SU-DHL-6 (cell line): ENCODE measurements around the gene VPS51.

Experiments
- H2AFZ ChIP-seq: fragments of 200-600 bp; sonication (generic); 2 replicates; pipeline ENCODE4 v1.6.1; 2014; ENCODE audit warnings: low read depth, mild to moderate bottlenecking, moderate library complexity, mixed read lengths, antibody characterized with exemption, low read length; ENCODE audit not compliant: severe bottlenecking
- H3F3A ChIP-seq: fragments of 200-600 bp; shearing (Covaris generic); 2 replicates; pipeline ENCODE4 v1.6.0; 2016; ENCODE audit warnings: antibody characterized with exemption, mild to moderate bottlenecking; ENCODE audit not compliant: insufficient read depth
- H3K27ac ChIP-seq: fragments of 200-600 bp; sonication (generic); 2 replicates; pipeline ENCODE4 v1.5.1; 2016; ENCODE audit warnings: low read depth, mild to moderate bottlenecking, low read length, moderate library complexity, mixed read lengths
- H3K27me3 ChIP-seq: fragments of 200-600 bp; sonication (generic), shearing (Covaris generic); 2 replicates; pipeline ENCODE4 v1.6.0; 2014; ENCODE audit warnings: mild to moderate bottlenecking, low read length
- H3K36me3 ChIP-seq: fragments of 200-600 bp; sonication (generic); 2 replicates; pipeline ENCODE4 v1.6.1; 2014; ENCODE audit warnings: mild to moderate bottlenecking, low read length, mixed read lengths
- H3K4me2 ChIP-seq: fragments of 300-600, 200-600 bp; shearing (Covaris generic), sonication (generic); 2 replicates; pipeline ENCODE4 v1.6.0; 2014; ENCODE audit warnings: low read length, low read depth, mild to moderate bottlenecking; ENCODE audit not compliant: poor library complexity, severe bottlenecking
- H3K4me3 ChIP-seq: fragments of 200-600 bp; sonication (generic); 2 replicates; pipeline ENCODE4 v1.5.1; 2014; ENCODE audit warnings: antibody characterized with exemption, low read length, mild to moderate bottlenecking, mixed read lengths; ENCODE audit not compliant: insufficient read depth, poor library complexity, severe bottlenecking
- H3K79me2 ChIP-seq: fragments of 200-600 bp; sonication (generic); 2 replicates; pipeline ENCODE4 v1.6.1; 2014; ENCODE audit warnings: mild to moderate bottlenecking, low read length, moderate library complexity; ENCODE audit not compliant: insufficient read depth
- H3K9ac ChIP-seq: fragments of 200-600 bp; sonication (generic); 2 replicates; pipeline ENCODE4 v1.7.0; 2014; ENCODE audit warnings: mild to moderate bottlenecking, low read length
- H3K9me2 ChIP-seq: fragments of 200-600 bp; sonication (generic); replicated peaks from 2 replicates; pipeline ENCODE4 v1.6.1; 2014; ENCODE audit warnings: low read length; ENCODE audit not compliant: insufficient read depth
- H3K9me3 ChIP-seq: fragments of 200-600 bp; sonication (generic); 2 replicates; pipeline ENCODE4 v1.6.1; 2014; ENCODE audit warnings: low read length, mixed read lengths; ENCODE audit not compliant: insufficient read depth
- H4K20me1 ChIP-seq: fragments of 200-600 bp; sonication (generic); 2 replicates; pipeline ENCODE4 v1.6.1; 2014; ENCODE audit warnings: low read depth, mild to moderate bottlenecking, antibody characterized with exemption, low read length, moderate library complexity, mixed read lengths
- CTCF ChIP-seq: fragments of 200-600 bp; sonication (generic); IDR thresholded peaks from one replicate; pipeline ENCODE4 v1.5.1; 2017; ENCODE audit warnings: antibody characterized with exemption, mild to moderate bottlenecking, low read length, moderate library complexity; ENCODE audit not compliant: insufficient read depth, poor library complexity, severe bottlenecking
- EZH2phosphoT487 ChIP-seq: fragments of 200-600 bp; sonication (generic), shearing (Covaris generic); conservative IDR thresholded peaks from 2 replicates; pipeline ENCODE4 v1.6.1; 2018; ENCODE audit warnings: mild to moderate bottlenecking, antibody characterized with exemption, low read length, moderate library complexity, mixed read lengths

The VPS51 gene

GRCh38 chr11:65059523-65059922 is 36.5 kb upstream of the VPS51 start:
- H3K27ac ChIP-seq, result no peak overlapping the region
- H3F3A ChIP-seq, result no peaks in the 10 kb centered on the region
- no peak overlapping the region for H3K4me3 ChIP-seq
- H3K36me3 ChIP-seq, result no peaks in the 10 kb centered on the region
- no peaks in the 10 kb centered on the region for H3K79me2 ChIP-seq
- no peaks in the 10 kb centered on the region for H3K9me3 ChIP-seq
- no peak overlapping the region for H2AFZ ChIP-seq
- H3K9me2 ChIP-seq, result no peaks in the 10 kb centered on the region
- no peaks in the 10 kb centered on the region for H4K20me1 ChIP-seq
- H3K9ac ChIP-seq, result no peak overlapping the region
- H3K27me3 ChIP-seq, result no peaks in the 10 kb centered on the region
- no peak for TF ChIP-seq CTCF
- no peak for TF ChIP-seq EZH2phosphoT487
- H3K4me2 ChIP-seq, result no peak overlapping the region

GRCh38 chr11:65059959-65060824 is 35.8 kb upstream of the VPS51 start:
- TF ChIP-seq EZH2phosphoT487 (no peak), CTCF (no peak)
- Histone ChIP-seq H3F3A (no peaks in the 10 kb centered on the region), H3K79me2 (no peaks in the 10 kb centered on the region), H3K27ac (no peak overlapping the region), H2AFZ (no peak overlapping the region), H3K9me3 (no peaks in the 10 kb centered on the region), H3K36me3 (no peaks in the 10 kb centered on the region), H4K20me1 (no peaks in the 10 kb centered on the region), H3K27me3 (no peaks in the 10 kb centered on the region), H3K9me2 (no peaks in the 10 kb centered on the region), H3K4me2 (no peak overlapping the region), H3K4me3 (no peak overlapping the region), H3K9ac (no peak overlapping the region)

GRCh38 chr11:65060913-65061408 is 35.1 kb upstream of the VPS51 start:
- no peak overlapping the region for H2AFZ ChIP-seq
- H3K27me3 ChIP-seq, result no peaks in the 10 kb centered on the region
- no peaks in the 10 kb centered on the region for H4K20me1 ChIP-seq
- H3K27ac ChIP-seq, result no peak overlapping the region
- no peaks in the 10 kb centered on the region for H3K9me2 ChIP-seq
- no peak overlapping the region for H3K4me3 ChIP-seq
- H3K9ac ChIP-seq, result no peak overlapping the region
- H3F3A ChIP-seq, result no peaks in the 10 kb centered on the region
- no peaks in the 10 kb centered on the region for H3K79me2 ChIP-seq
- H3K36me3 ChIP-seq, result no peaks in the 10 kb centered on the region
- no peak overlapping the region for H3K4me2 ChIP-seq
- H3K9me3 ChIP-seq, result no peaks in the 10 kb centered on the region
- TF ChIP-seq CTCF, result no peak
- TF ChIP-seq EZH2phosphoT487, result no peak
